Mesothelial cell of epicardium (in vitro differentiated cells): Measurements from ENCODE around the gene RAB38. TPM values are rescaled to one million over a fixed set of nuclear protein-coding genes. Genes with fewer than 3 reads are reported as not detected.

Experiments
- DNase-seq, 2 experiments: peaks; one replicate each; pipeline ENCODE4 v3.0.0; 2021; ENCODE audit warnings: low spot score in 2 of 2; ENCODE audit not compliant: unreplicated experiment in 2 of 2
- H3K27ac Mint-ChIP-seq: 2 replicates; pipeline ENCODE4 v1.8.0; 2021; ENCODE audit warnings: mixed read lengths
- H3K27me3 Mint-ChIP-seq: 2 replicates; pipeline ENCODE4 v1.8.0; 2021; ENCODE audit warnings: low read depth, mixed read lengths
- H3K36me3 Mint-ChIP-seq: 2 replicates; pipeline ENCODE4 v1.8.0; 2021; ENCODE audit warnings: mixed read lengths
- H3K4me1 Mint-ChIP-seq: 2 replicates; pipeline ENCODE4 v1.8.0; 2021; ENCODE audit warnings: mixed read lengths
- H3K4me3 Mint-ChIP-seq: 2 replicates; pipeline ENCODE4 v1.8.0; 2021; ENCODE audit warnings: mild to moderate bottlenecking, moderate library complexity, mixed read lengths
- H3K9me3 Mint-ChIP-seq: 2 replicates; pipeline ENCODE4 v1.8.0; 2021; ENCODE audit warnings: mixed read lengths
- total RNA-seq: library from RNA; stranded (reverse); gene quantifications from 3 replicates; pipeline ENCODE4 v1.2.1, GENCODE V29; 2021
- TF ChIP-seq, protein P1 (sequence below): fragments of 200-600 bp; sonication (generic); IDR thresholded peaks from one replicate; pipeline ENCODE4 v1.5.0; 2021; ENCODE audit warnings: antibody characterized with exemption; ENCODE audit not compliant: unreplicated experiment

Gene RAB38
- total RNA-seq, 1 donor from 2014 or later, result 44.3 TPM

DNA sequence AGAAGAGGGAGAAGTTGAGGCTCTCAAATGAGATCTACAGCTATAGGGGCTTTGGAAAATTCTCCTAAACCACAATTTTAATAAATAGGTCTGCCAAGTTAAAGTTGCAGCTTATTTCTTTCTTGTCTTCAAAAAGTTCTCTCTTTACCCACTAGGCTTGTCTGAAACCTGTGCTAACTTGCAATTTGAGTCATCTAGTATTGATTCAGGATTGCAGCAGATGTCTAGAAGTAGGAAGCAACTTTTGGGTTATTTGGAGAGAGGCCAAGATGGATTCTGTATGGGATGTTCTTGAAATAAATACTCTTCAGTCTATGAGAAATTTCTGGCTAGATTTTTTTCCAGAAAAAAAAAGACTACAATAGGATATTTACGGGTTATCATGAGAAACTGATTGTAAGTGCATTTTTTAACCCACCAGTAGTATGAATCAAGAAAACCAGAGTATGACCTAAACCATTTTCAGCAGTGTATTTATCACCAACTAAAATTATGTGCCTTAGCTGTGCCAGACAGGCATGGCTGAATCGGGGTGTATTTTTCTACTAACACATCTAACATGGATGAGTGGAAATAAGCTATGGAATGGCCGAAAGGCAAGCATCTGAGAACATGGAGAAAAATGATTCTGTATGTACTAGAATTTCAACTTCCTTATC, 4.9 kb upstream of the RAB38 start:
- Mint-ChIP-seq H3K27me3 (no peaks in the 10 kb centered on the region), H3K4me1 (peaks cover 64% of the 10 kb centered on the region), H3K9me3 (no peaks in the 10 kb centered on the region), H3K27ac (peak overlapping the region; percentile 39), H3K36me3 (no peaks in the 10 kb centered on the region), H3K4me3 (no peak overlapping the region)
- no peak for DNase-seq
- TF ChIP-seq, protein P1, sequence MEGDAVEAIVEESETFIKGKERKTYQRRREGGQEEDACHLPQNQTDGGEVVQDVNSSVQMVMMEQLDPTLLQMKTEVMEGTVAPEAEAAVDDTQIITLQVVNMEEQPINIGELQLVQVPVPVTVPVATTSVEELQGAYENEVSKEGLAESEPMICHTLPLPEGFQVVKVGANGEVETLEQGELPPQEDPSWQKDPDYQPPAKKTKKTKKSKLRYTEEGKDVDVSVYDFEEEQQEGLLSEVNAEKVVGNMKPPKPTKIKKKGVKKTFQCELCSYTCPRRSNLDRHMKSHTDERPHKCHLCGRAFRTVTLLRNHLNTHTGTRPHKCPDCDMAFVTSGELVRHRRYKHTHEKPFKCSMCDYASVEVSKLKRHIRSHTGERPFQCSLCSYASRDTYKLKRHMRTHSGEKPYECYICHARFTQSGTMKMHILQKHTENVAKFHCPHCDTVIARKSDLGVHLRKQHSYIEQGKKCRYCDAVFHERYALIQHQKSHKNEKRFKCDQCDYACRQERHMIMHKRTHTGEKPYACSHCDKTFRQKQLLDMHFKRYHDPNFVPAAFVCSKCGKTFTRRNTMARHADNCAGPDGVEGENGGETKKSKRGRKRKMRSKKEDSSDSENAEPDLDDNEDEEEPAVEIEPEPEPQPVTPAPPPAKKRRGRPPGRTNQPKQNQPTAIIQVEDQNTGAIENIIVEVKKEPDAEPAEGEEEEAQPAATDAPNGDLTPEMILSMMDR, result no peak

DNA sequence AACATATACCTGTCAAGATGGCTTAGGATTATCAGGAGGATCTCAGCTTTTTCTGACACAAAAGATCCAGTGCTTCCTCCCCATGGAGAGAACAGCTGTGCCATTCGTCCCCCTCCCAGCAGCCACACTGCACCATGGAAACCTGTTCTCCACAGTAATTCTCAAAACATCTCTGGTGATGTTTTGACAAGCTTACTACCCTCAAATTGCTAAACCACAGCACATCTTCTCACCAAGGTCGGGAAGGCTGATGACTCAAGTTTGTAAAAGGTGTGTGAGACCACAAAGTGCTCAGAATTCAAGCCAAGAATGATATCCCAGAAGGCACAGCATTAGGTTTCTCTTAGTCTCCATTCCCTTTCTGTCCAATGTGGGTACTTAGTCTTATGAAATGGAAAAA, 3.9 kb upstream of the RAB38 start:
- Mint-ChIP-seq H3K36me3 (no peaks in the 10 kb centered on the region), H3K4me3 (no peak overlapping the region), H3K4me1 (peaks cover 69% of the 10 kb centered on the region), H3K27ac (no peak overlapping the region), H3K27me3 (no peaks in the 10 kb centered on the region), H3K9me3 (no peaks in the 10 kb centered on the region)
- TF ChIP-seq, protein P1, result no peak
- no peak for DNase-seq

DNA sequence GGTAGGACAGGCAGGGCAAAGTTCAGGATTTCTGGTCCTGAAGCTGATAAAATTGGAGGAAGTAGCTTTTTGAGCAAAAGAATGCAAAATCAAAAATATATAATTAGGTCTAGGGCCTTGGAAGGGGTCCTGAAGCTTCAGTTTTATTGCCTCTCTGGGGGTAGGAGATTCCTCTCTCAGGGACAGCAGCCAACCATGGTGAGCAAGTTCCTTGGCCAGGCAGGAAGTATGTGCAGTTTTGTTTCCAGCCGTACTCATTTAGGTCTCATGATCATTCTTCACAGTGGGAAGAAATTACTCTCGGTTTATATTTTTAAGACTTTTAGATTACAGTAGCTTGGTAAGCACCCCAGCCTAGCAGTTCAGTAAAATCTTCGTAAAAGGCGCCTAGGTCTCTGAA, 2.9 kb upstream of the RAB38 start:
- Mint-ChIP-seq H3K36me3 (no peaks in the 10 kb centered on the region), H3K27ac (peak overlapping the region; percentile 41), H3K27me3 (no peaks in the 10 kb centered on the region), H3K4me3 (no peak overlapping the region), H3K9me3 (no peaks in the 10 kb centered on the region), H3K4me1 (peaks cover 72% of the 10 kb centered on the region)
- TF ChIP-seq, protein P1, result no peak
- DNase-seq, result no peak

DNA sequence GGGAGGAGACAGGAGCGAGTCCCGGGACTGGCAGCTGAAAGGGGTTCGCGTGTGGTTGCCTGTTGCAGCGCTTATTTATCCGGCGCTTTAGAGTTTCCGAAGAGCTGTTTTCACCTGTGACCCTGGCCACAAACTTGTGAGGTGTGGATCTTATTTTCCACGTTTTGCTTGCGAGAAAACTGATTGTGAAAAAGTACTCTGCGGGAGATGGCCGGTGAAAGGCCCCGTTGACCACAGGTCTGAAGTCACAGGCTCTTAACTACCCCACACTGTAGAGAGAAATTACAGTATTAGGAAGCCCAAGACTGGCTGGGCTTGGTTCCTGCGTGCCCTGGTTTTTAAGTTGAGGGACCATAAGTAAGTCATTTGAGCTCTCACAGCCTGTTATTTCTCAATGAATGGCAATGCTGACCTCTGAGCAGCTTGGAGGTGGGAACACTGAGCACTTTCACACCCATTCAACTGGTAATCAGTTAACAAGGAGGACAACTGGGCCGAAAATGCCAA, 379 bp upstream of the RAB38 start:
- Mint-ChIP-seq H3K4me1 (peaks cover 78% of the 10 kb centered on the region), H3K27me3 (no peaks in the 10 kb centered on the region), H3K27ac (peak overlapping the region; percentile 89), H3K36me3 (no peaks in the 10 kb centered on the region), H3K4me3 (peak overlapping the region; percentile 84), H3K9me3 (no peaks in the 10 kb centered on the region)
- no peak for DNase-seq
- TF ChIP-seq, protein P1, result no peak

DNA sequence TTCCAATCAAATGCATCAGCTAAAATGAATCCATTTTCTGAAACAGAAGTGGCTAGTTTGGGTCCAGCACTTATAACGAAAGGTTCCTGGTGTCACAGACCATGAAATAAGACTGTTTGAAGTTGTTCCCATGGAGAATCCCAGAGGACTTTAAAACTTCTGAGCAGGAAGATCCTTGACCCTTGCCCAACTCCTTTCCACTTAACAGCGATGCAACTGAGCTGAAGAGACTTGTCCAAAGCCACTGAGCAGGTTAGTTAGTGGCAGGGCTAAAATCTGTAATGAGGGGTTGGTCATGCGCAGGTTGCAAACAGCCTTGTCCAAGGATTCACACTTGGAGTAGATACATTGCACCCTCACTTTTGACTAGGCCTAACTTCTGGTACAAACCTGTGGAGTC, 1.3 kb downstream of the RAB38 start:
- Mint-ChIP-seq H3K27me3 (no peaks in the 10 kb centered on the region), H3K4me1 (peaks cover 78% of the 10 kb centered on the region), H3K9me3 (no peaks in the 10 kb centered on the region), H3K27ac (peak overlapping the region; percentile 97), H3K36me3 (no peaks in the 10 kb centered on the region), H3K4me3 (peak overlapping the region; percentile 84)
- TF ChIP-seq, protein P1, result no peak
- DNase-seq, result no peak
